Loucy (cell line): Measurements from ENCODE around the gene ADGB.

ENCODE experiments used
- EZH2phosphoT487 ChIP-seq: fragments of 200-600 bp; IDR thresholded peaks from 2 replicates; pipeline ENCODE4 v1.6.1; 2018; ENCODE audit warnings: antibody characterized with exemption, mild to moderate bottlenecking, moderate library complexity, borderline replicate concordance
- TF ChIP-seq, protein P1 (sequence below): fragments of 200-600 bp; sonication (generic); conservative IDR thresholded peaks from 2 replicates; pipeline ENCODE4 v1.5.1; 2014; ENCODE audit warnings: mild to moderate bottlenecking, antibody characterized with exemption, low read length

GRCh38 chr6:146635165-146635564 lies 36.4 kb downstream of the ADGB start:
- TF ChIP-seq, protein P1, sequence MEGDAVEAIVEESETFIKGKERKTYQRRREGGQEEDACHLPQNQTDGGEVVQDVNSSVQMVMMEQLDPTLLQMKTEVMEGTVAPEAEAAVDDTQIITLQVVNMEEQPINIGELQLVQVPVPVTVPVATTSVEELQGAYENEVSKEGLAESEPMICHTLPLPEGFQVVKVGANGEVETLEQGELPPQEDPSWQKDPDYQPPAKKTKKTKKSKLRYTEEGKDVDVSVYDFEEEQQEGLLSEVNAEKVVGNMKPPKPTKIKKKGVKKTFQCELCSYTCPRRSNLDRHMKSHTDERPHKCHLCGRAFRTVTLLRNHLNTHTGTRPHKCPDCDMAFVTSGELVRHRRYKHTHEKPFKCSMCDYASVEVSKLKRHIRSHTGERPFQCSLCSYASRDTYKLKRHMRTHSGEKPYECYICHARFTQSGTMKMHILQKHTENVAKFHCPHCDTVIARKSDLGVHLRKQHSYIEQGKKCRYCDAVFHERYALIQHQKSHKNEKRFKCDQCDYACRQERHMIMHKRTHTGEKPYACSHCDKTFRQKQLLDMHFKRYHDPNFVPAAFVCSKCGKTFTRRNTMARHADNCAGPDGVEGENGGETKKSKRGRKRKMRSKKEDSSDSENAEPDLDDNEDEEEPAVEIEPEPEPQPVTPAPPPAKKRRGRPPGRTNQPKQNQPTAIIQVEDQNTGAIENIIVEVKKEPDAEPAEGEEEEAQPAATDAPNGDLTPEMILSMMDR = no peak
- TF ChIP-seq EZH2phosphoT487 = no peak
